Panc1 (cell line): ENCODE results near the gene MYL5. TPM values are rescaled to one million over a fixed set of nuclear protein-coding genes. Genes with fewer than 3 reads are reported as not detected.

Experiments
- ATAC-seq: fragments of 200-7000 bp; cut with Tn5 transposase; 2 replicates; pipeline ENCODE4 v1.9.1; 2020; ENCODE audit warnings: mild to moderate bottlenecking, moderate library complexity
- BruUV-seq: library from RNA; stranded (reverse); fragments of 400-500 nt; replicated peaks from 2 replicates; lab custom pipeline; 2021; lab: Mats Ljungman, UMichigan
- CTCF ChIA-PET: fragments of 300-600 bp; sonication (Branson Sonifier 250); formaldehyde crosslinking; loops from one replicate; lab custom pipeline; 2022; ENCODE audit warnings: antibody characterized with exemption; lab: Charles Lee
- POLR2A ChIA-PET: fragments of 300-600 bp; sonication (Branson Sonifier 250); formaldehyde crosslinking; loops from one replicate; lab custom pipeline; 2022; ENCODE audit warnings: antibody characterized with exemption; lab: Charles Lee
- DNase-seq: peaks from one replicate; pipeline ENCODE4 v3.0.0-alpha.2; 2010; ENCODE audit warnings: low read depth, low spot score
- H3K27ac ChIP-seq: 2 replicates; pipeline ENCODE4 v1.5.1; 2011; ENCODE audit warnings: mild to moderate bottlenecking, low read length, inconsistent platforms
- H3K27me3 ChIP-seq: fragments of 200-500 bp; sonication (Bioruptor generic); 2 replicates; pipeline ENCODE4 v1.6.0; 2014; ENCODE audit warnings: low read length, inconsistent platforms; ENCODE audit not compliant: control insufficient read depth, insufficient read depth
- H3K36me3 ChIP-seq: fragments of 200-500 bp; sonication (Bioruptor generic); 2 replicates; pipeline ENCODE4 v1.5.1; 2014; ENCODE audit warnings: inconsistent platforms, mild to moderate bottlenecking, low read length, moderate library complexity; ENCODE audit not compliant: control insufficient read depth, insufficient read depth
- H3K4me1 ChIP-seq: 2 replicates; pipeline ENCODE4 v1.5.1; 2011; ENCODE audit warnings: inconsistent platforms, mild to moderate bottlenecking, low read length, moderate library complexity; ENCODE audit not compliant: control insufficient read depth, insufficient read depth
- H3K4me3 ChIP-seq, 2 experiments: 2 replicates each; pipeline ENCODE4 v1.5.1; 2011 to 2012; ENCODE audit warnings: low read depth in 2 of 2, low read length in 2 of 2, mild to moderate bottlenecking in 2 of 2, inconsistent platforms in 1 of 2, moderate library complexity in 1 of 2
- H3K9me3 ChIP-seq: fragments of 200-500 bp; sonication (Bioruptor generic); 2 replicates; pipeline ENCODE4 v1.5.1; 2014; ENCODE audit warnings: low read depth, mild to moderate bottlenecking, inconsistent platforms, low read length, moderate library complexity; ENCODE audit not compliant: control insufficient read depth, insufficient read depth
- POLR2AphosphoS5 ChIP-seq: IDR thresholded peaks from 2 replicates; pipeline ENCODE4 v1.6.1; 2012; ENCODE audit warnings: mild to moderate bottlenecking, low read depth, low read length, moderate library complexity
- SIN3A ChIP-seq: IDR thresholded peaks from 2 replicates; pipeline ENCODE4 v1.6.1; 2012; ENCODE audit warnings: low read depth, mild to moderate bottlenecking, low read length, moderate library complexity, borderline replicate concordance; ENCODE audit not compliant: insufficient read depth
- TCF7L2 ChIP-seq: IDR thresholded peaks from 2 replicates; pipeline ENCODE4 v1.6.1; 2011; ENCODE audit warnings: mild to moderate bottlenecking, low read depth, low read length, inconsistent platforms
- in situ Hi-C: cut with HindIII; loops from 2 replicates; pipeline ENCODE4 v1.10.0; 2016; ENCODE audit warnings: low sequenced_read_pairs, low pct_unique_long_range_greater_than_20kb
- intact Hi-C: fragments of 100-400 bp; cut with micrococcal nuclease; formaldehyde crosslinking; loops from one replicate; pipeline ENCODE4 v1.10.0; 2022; ENCODE audit not compliant: unreplicated experiment
- total RNA-seq: library from RNA; stranded (reverse); gene quantifications from one replicate; pipeline ENCODE4 v1.2.1, GENCODE V29; 2021; ENCODE audit not compliant: unreplicated experiment
- TF ChIP-seq, protein P1 (sequence below): fragments of 450-650 bp; IDR thresholded peaks from 2 replicates; pipeline ENCODE4 v1.5.1; 2017; ENCODE audit warnings: mild to moderate bottlenecking
- TF ChIP-seq, protein P2 (sequence below), 2 experiments: IDR thresholded peaks; 2 replicates each; pipeline ENCODE4 v1.6.1; 2011 to 2012; ENCODE audit warnings: low read depth in 2 of 2, control low read depth in 1 of 2, low read length in 1 of 2, mild to moderate bottlenecking in 1 of 2, moderate library complexity in 1 of 2; ENCODE audit not compliant: insufficient read depth in 1 of 2

MYL5 gene
- total RNA-seq, 1 experiment from 2014 or later = 12.0 TPM

DNA sequence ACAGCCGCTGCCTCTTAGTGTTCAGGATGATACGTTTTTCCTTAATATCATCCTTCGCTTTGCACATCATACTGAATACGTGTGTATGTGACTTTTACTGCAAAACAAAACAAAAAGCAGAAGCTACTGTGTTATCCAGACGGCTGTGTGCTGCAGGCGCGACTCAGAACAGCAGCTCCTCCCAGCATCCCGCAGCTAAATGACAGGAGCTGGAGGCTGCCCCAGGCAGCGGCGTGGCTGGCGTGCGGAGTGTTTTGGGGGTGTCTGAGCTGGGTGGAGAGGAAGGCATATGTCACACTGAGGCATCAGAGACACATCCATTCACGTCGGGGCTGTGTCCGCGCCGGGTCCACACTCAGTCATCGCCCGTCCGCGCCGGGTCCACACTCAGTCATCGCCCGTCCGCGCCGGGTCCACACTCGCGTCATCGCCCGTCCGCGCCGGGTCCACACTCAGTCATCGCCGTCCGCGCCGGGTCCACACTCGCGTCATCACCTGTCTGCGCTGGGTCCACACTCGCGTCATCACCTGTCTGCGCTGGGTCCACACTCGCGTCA lies 47.9 kb downstream of the MYL5 start:
- intact Hi-C loops = no loop called here
- POLR2A ChIA-PET = no interaction called here
- Histone ChIP-seq H3K27me3 (no peaks in the 10 kb centered on the region), H3K36me3 (no peaks in the 10 kb centered on the region), H3K4me3 (no peak overlapping the region), H3K27ac (no peak overlapping the region), H3K9me3 (no peaks in the 10 kb centered on the region), H3K4me1 (peaks cover 7% of the 10 kb centered on the region; the same call in 1 of the 2 replicates)
- CTCF ChIA-PET = no interaction called here
- ATAC-seq (no peak), DNase-seq (no peak)
- BruUV-seq = no TSS peak
- TF ChIP-seq TCF7L2 (no peak), SIN3A (no peak), POLR2AphosphoS5 (no peak)
- TF ChIP-seq, protein P1, sequence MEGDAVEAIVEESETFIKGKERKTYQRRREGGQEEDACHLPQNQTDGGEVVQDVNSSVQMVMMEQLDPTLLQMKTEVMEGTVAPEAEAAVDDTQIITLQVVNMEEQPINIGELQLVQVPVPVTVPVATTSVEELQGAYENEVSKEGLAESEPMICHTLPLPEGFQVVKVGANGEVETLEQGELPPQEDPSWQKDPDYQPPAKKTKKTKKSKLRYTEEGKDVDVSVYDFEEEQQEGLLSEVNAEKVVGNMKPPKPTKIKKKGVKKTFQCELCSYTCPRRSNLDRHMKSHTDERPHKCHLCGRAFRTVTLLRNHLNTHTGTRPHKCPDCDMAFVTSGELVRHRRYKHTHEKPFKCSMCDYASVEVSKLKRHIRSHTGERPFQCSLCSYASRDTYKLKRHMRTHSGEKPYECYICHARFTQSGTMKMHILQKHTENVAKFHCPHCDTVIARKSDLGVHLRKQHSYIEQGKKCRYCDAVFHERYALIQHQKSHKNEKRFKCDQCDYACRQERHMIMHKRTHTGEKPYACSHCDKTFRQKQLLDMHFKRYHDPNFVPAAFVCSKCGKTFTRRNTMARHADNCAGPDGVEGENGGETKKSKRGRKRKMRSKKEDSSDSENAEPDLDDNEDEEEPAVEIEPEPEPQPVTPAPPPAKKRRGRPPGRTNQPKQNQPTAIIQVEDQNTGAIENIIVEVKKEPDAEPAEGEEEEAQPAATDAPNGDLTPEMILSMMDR = no peak
- TF ChIP-seq, protein P2, sequence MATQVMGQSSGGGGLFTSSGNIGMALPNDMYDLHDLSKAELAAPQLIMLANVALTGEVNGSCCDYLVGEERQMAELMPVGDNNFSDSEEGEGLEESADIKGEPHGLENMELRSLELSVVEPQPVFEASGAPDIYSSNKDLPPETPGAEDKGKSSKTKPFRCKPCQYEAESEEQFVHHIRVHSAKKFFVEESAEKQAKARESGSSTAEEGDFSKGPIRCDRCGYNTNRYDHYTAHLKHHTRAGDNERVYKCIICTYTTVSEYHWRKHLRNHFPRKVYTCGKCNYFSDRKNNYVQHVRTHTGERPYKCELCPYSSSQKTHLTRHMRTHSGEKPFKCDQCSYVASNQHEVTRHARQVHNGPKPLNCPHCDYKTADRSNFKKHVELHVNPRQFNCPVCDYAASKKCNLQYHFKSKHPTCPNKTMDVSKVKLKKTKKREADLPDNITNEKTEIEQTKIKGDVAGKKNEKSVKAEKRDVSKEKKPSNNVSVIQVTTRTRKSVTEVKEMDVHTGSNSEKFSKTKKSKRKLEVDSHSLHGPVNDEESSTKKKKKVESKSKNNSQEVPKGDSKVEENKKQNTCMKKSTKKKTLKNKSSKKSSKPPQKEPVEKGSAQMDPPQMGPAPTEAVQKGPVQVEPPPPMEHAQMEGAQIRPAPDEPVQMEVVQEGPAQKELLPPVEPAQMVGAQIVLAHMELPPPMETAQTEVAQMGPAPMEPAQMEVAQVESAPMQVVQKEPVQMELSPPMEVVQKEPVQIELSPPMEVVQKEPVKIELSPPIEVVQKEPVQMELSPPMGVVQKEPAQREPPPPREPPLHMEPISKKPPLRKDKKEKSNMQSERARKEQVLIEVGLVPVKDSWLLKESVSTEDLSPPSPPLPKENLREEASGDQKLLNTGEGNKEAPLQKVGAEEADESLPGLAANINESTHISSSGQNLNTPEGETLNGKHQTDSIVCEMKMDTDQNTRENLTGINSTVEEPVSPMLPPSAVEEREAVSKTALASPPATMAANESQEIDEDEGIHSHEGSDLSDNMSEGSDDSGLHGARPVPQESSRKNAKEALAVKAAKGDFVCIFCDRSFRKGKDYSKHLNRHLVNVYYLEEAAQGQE (IDR thresholded peaks at IDR 0.05; ENCODE audit: insufficient read depth in 1 of 2, low read depth in 2 of 2, low read length in 1 of 2) = no peak
- in situ Hi-C loops = no loop called here

DNA sequence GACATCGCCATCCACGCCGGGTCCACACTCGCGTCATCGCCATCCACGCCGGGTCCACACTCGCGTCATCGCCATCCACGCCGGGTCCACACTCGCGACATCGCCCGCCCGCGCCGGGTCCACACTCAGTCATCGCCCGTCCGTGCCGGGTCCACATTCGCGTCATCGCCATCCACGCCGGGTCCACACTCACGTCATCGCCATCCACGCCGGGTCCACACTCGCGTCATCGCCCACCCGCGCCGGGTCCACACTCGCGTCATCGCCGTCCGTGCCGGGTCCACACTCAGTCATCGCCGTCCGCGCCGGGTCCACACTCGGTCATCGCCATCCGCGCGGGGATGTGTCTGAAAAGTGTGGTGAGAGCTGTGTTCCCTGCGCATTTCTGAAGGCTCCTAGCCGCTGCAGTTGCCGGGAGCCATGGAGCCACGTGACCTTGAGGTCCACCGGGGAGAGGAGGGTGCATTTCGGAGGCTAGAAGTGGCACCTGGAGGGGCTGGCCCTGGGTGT lies 48.6 kb downstream of the MYL5 start:
- Histone ChIP-seq H3K36me3 (no peaks in the 10 kb centered on the region), H3K4me3 (no peak overlapping the region), H3K27me3 (no peaks in the 10 kb centered on the region), H3K9me3 (no peaks in the 10 kb centered on the region), H3K27ac (no peak overlapping the region), H3K4me1 (peaks cover 7% of the 10 kb centered on the region; the same call in 1 of the 2 replicates)
- ChIA-PET POLR2A (no interaction called here), CTCF (no interaction called here)
- TF ChIP-seq SIN3A = no peak
- TF ChIP-seq, protein P2 (IDR thresholded peaks at IDR 0.05; ENCODE audit: insufficient read depth in 1 of 2, low read depth in 2 of 2, low read length in 1 of 2) = no peak
- no peak for TF ChIP-seq POLR2AphosphoS5
- TF ChIP-seq, protein P1 = no peak
- TF ChIP-seq TCF7L2 = no peak
- no peak for ATAC-seq
- no peak for DNase-seq
- no TSS peak for BruUV-seq
- intact Hi-C loops = no loop called here
- in situ Hi-C loops = no loop called here
